ENCODE data around the gene RNH1.

GRCh38 chr11:506995-507726 lies at the start of gene RNH1:
- TF ChIP-seq EZH2 (IDR thresholded peaks at IDR 0.05; ENCODE audit: insufficient read depth, poor library complexity, severe bottlenecking) (no peak), EZH2phosphoT487 (IDR thresholded peaks at IDR 0.05; ENCODE audit: insufficient read depth, low read depth) (no peak)
